Choroid plexus epithelial cell (primary cell): ENCODE measurements around the gene CCNYL1.

Experiments used
- DNase-seq: peaks from one replicate; pipeline ENCODE4 v3.0.0-alpha.2; 2010; ENCODE audit warnings: low read depth
- H3K4me3 ChIP-seq: 2 replicates; pipeline ENCODE4 v1.5.1; 2011; ENCODE audit warnings: low read depth, mild to moderate bottlenecking, control low read depth, low read length, moderate library complexity
- CTCF ChIP-seq: conservative IDR thresholded peaks from 2 replicates; pipeline ENCODE4 v1.5.1; 2011; ENCODE audit warnings: low read depth, mild to moderate bottlenecking, control low read depth, inconsistent platforms, low read length, moderate library complexity

The CCNYL1 gene

GRCh38 chr2:207674826-207675225 is 36.6 kb upstream of the CCNYL1 start:
- no peak for TF ChIP-seq CTCF
- DNase-seq: no peak
- no peak overlapping the region for H3K4me3 ChIP-seq

GRCh38 chr2:207676827-207677354 is 34.5 kb upstream of the CCNYL1 start:
- H3K4me3 ChIP-seq: no peak overlapping the region
- TF ChIP-seq CTCF: no peak
- DNase-seq: peak; percentile 91

GRCh38 chr2:207681431-207681830 is 30.0 kb upstream of the CCNYL1 start:
- TF ChIP-seq CTCF: no peak
- H3K4me3 ChIP-seq: peak overlapping the region; percentile 37

GRCh38 chr2:207682557-207682956 is 28.9 kb upstream of the CCNYL1 start:
- DNase-seq: no peak
- no peak for TF ChIP-seq CTCF
- no peak overlapping the region for H3K4me3 ChIP-seq

More at GRCh38 chr2:207681431-207681830, 30.0 kb upstream of the CCNYL1 start:
- DNase-seq: no peak

DNA sequence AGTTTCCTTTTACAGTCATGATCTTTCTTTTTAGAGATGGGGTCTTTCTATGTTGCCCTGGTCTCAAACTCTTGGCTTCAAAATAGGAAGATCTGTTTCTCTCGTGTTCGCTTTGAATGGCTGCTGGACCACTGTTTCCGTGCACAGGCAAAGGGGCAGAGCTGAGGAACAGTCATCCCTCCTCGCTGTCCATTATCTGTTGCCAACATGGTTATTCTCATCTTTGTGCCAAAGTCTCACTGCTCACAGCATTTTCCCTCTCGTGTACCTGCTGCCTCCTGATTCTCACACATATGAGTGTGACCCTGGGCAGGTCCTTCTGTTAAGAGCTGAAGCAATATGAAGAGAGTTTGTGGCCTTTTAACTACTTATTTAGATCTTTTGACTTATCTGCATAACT is 28.0 kb upstream of the CCNYL1 start:
- TF ChIP-seq CTCF: no peak
- DNase-seq: no peak
- H3K4me3 ChIP-seq: no peak overlapping the region

- no peak overlapping the region for H3K4me3 ChIP-seq
- peak; percentile 79 for DNase-seq
- no peak for TF ChIP-seq CTCF
These were observed 27.4 kb upstream of the CCNYL1 start for GRCh38 chr2:207683879-207684627.

GRCh38 chr2:207686812-207687211 is 24.6 kb upstream of the CCNYL1 start:
- no peak for DNase-seq
- TF ChIP-seq CTCF: no peak
- no peak overlapping the region for H3K4me3 ChIP-seq
